IMR-90 (cell line): ENCODE data around the gene METAP2. TPM values are rescaled to one million over a fixed set of nuclear protein-coding genes. Genes with fewer than 3 reads are reported as not detected.

ENCODE experiments used
- ATAC-seq: fragments of 200-7000 bp; cut with Tn5 transposase; 2 replicates; pipeline ENCODE4 v1.9.1; 2020; ENCODE audit warnings: low read depth, mild to moderate bottlenecking, moderate library complexity
- BruUV-seq: library from RNA; stranded (reverse); fragments of 400-500 nt; replicated peaks from 2 replicates; lab custom pipeline; 2021; lab: Mats Ljungman, UMichigan
- CTCF ChIA-PET: fragments of 300-600 bp; formaldehyde crosslinking; extraction: SDS; loops from one replicate; lab custom pipeline; 2021; ENCODE audit warnings: antibody characterized with exemption; lab: Yijun Ruan, JAX
- POLR2A ChIA-PET: fragments of 300-600 bp; sonication (Branson Sonifier 250); formaldehyde crosslinking; loops from one replicate; lab custom pipeline; 2022; ENCODE audit warnings: antibody characterized with exemption; ENCODE audit not compliant: unreplicated experiment; lab: Charles Lee
- DNase-seq: peaks from one replicate; pipeline ENCODE4 v3.0.0; 2013
- H2AFZ ChIP-seq: replicated peaks from 2 replicates; pipeline ENCODE3; 2013; ENCODE audit warnings: low read length, mild to moderate bottlenecking; ENCODE audit not compliant: poor library complexity
- H2AK5ac ChIP-seq: 2 replicates; pipeline ENCODE4 v1.6.1; 2013; ENCODE audit warnings: low read depth, low read length, inconsistent platforms
- H2AK9ac ChIP-seq: replicated peaks from 2 replicates; pipeline ENCODE3; 2013; ENCODE audit warnings: mild to moderate bottlenecking, low read depth, low read length, moderate library complexity; ENCODE audit not compliant: poor library complexity
- H2BK120ac ChIP-seq: 2 replicates; pipeline ENCODE4 v1.6.1; 2013; ENCODE audit warnings: low read depth, low read length, inconsistent platforms
- H2BK15ac ChIP-seq: 3 replicates; pipeline ENCODE4 v1.6.1; 2013; ENCODE audit warnings: low read depth, low read length, inconsistent platforms
- H2BK20ac ChIP-seq: 2 replicates; pipeline ENCODE4 v1.6.1; 2013; ENCODE audit warnings: low read depth, mild to moderate bottlenecking, inconsistent platforms, low read length, moderate library complexity
- H2BK5ac ChIP-seq: 2 replicates; pipeline ENCODE4 v1.6.1; 2013; ENCODE audit warnings: mild to moderate bottlenecking, low read depth, low read length, inconsistent platforms; ENCODE audit not compliant: poor library complexity, severe bottlenecking
- H3K14ac ChIP-seq: replicated peaks from 2 replicates; pipeline ENCODE4 v1.6.1; 2013; ENCODE audit warnings: low read depth, low read length, inconsistent platforms
- H3K18ac ChIP-seq: 2 replicates; pipeline ENCODE4 v1.6.1; 2013; ENCODE audit warnings: low read depth, low read length, control low read depth
- H3K23ac ChIP-seq: 2 replicates; pipeline ENCODE4 v1.6.1; 2013; ENCODE audit warnings: low read depth, low read length, inconsistent platforms
- H3K27ac ChIP-seq: 2 replicates; pipeline ENCODE4 v1.5.1; 2013; ENCODE audit warnings: mild to moderate bottlenecking, control low read depth, low read length; ENCODE audit not compliant: insufficient read depth
- H3K27me3 ChIP-seq: 2 replicates; pipeline ENCODE4 v1.6.1; 2013; ENCODE audit warnings: low read length; ENCODE audit not compliant: control insufficient read depth, insufficient read depth
- H3K36me3 ChIP-seq: 2 replicates; pipeline ENCODE4 v1.6.1; 2013; ENCODE audit warnings: low read length, mixed read lengths; ENCODE audit not compliant: control insufficient read depth, insufficient read depth
- H3K4ac ChIP-seq: 2 replicates; pipeline ENCODE4 v1.6.1; 2013; ENCODE audit warnings: low read depth, low read length, inconsistent platforms
- H3K4me1 ChIP-seq: 2 replicates; pipeline ENCODE4 v1.6.1; 2013; ENCODE audit warnings: low read length, mixed read lengths; ENCODE audit not compliant: control insufficient read depth, insufficient read depth
- H3K4me2 ChIP-seq: 2 replicates; pipeline ENCODE4 v1.6.1; 2013; ENCODE audit warnings: low read depth, mild to moderate bottlenecking, control low read depth, low read length, moderate library complexity
- H3K4me3 ChIP-seq: 2 replicates; pipeline ENCODE4 v1.5.1; 2013; ENCODE audit warnings: low read depth, mild to moderate bottlenecking, control low read depth, low read length, moderate library complexity; ENCODE audit not compliant: insufficient read depth
- H3K56ac ChIP-seq: 2 replicates; pipeline ENCODE4 v1.6.1; 2013; ENCODE audit warnings: low read length, inconsistent platforms; ENCODE audit not compliant: insufficient read depth; ENCODE audit errors: extremely low read depth
- H3K79me1 ChIP-seq, 2 experiments: 2 replicates each; pipeline ENCODE4 v1.6.1; 2013; ENCODE audit warnings: low read length in 2 of 2, inconsistent platforms in 1 of 2, low read depth in 1 of 2
- H3K9ac ChIP-seq: 2 replicates; pipeline ENCODE4 v1.6.1; 2013; ENCODE audit warnings: low read depth, low read length, control low read depth
- H3K9me1 ChIP-seq: 2 replicates; pipeline ENCODE4 v1.6.1; 2013; ENCODE audit warnings: low read length, inconsistent platforms; ENCODE audit not compliant: insufficient read depth
- H3K9me3 ChIP-seq: 2 replicates; pipeline ENCODE4 v1.6.1; 2013; ENCODE audit warnings: low read length; ENCODE audit not compliant: control insufficient read depth, insufficient read depth
- H4K20me1 ChIP-seq: 2 replicates; pipeline ENCODE4 v1.6.1; 2013; ENCODE audit warnings: low read length, inconsistent platforms; ENCODE audit not compliant: insufficient read depth
- H4K5ac ChIP-seq: 2 replicates; pipeline ENCODE4 v1.6.1; 2013; ENCODE audit warnings: mild to moderate bottlenecking, low read depth, low read length, control low read depth
- H4K8ac ChIP-seq, 2 experiments: 2 replicates each; pipeline ENCODE4 v1.6.1; 2013; ENCODE audit warnings: low read depth in 2 of 2, low read length in 2 of 2, control low read depth in 1 of 2, inconsistent platforms in 1 of 2
- H4K91ac ChIP-seq: 2 replicates; pipeline ENCODE4 v1.6.1; 2013; ENCODE audit warnings: low read depth, low read length, inconsistent platforms; ENCODE audit not compliant: insufficient read depth
- BHLHE40 ChIP-seq: fragments of 150-350 bp; IDR thresholded peaks from 2 replicates; pipeline ENCODE4 v1.6.1; 2016; ENCODE audit warnings: mild to moderate bottlenecking, low read depth, low read length
- CEBPB ChIP-seq: IDR thresholded peaks from 2 replicates; pipeline ENCODE4 v1.6.1; 2012; ENCODE audit warnings: low read depth, low read length, improper control_type of control experiment
- CHD1 ChIP-seq: IDR thresholded peaks from 2 replicates; pipeline ENCODE4 v1.6.1; 2012; ENCODE audit warnings: low read depth, low read length, improper control_type of control experiment
- CTCF ChIP-seq: conservative IDR thresholded peaks from 2 replicates; pipeline ENCODE4 v1.5.1; 2012; ENCODE audit warnings: mild to moderate bottlenecking, low read depth, low read length, improper control_type of control experiment
- ELK1 ChIP-seq: fragments of 150-350 bp; IDR thresholded peaks from 2 replicates; pipeline ENCODE4 v1.6.1; 2016; ENCODE audit warnings: low read depth, mild to moderate bottlenecking, low read length, moderate library complexity, borderline replicate concordance
- FOS ChIP-seq: fragments of 150-350 bp; IDR thresholded peaks from 2 replicates; pipeline ENCODE4 v1.6.1; 2016; ENCODE audit warnings: low read depth, low read length
- MAFK ChIP-seq: IDR thresholded peaks from 2 replicates; pipeline ENCODE4 v1.6.1; 2012; ENCODE audit warnings: low read depth, low read length, improper control_type of control experiment
- MAZ ChIP-seq: IDR thresholded peaks from 2 replicates; pipeline ENCODE4 v1.6.1; 2012; ENCODE audit warnings: low read depth, mild to moderate bottlenecking, low read length, improper control_type of control experiment, moderate library complexity, borderline replicate concordance
- MXI1 ChIP-seq: IDR thresholded peaks from 2 replicates; pipeline ENCODE4 v1.6.1; 2012; ENCODE audit warnings: low read depth, mild to moderate bottlenecking, low read length, moderate library complexity, borderline replicate concordance
- NFE2L2 ChIP-seq: fragments of 150-350 bp; IDR thresholded peaks from 2 replicates; pipeline ENCODE4 v1.6.1; 2016; ENCODE audit warnings: low read depth, mild to moderate bottlenecking, low read length
- POLR2A ChIP-seq: IDR thresholded peaks from 2 replicates; pipeline ENCODE4 v1.6.1; 2012; ENCODE audit warnings: mild to moderate bottlenecking, low read depth, low read length
- RAD21 ChIP-seq: IDR thresholded peaks from 2 replicates; pipeline ENCODE4 v1.6.1; 2012; ENCODE audit warnings: low read length, improper control_type of control experiment
- RCOR1 ChIP-seq: IDR thresholded peaks from 2 replicates; pipeline ENCODE4 v1.6.1; 2012; ENCODE audit warnings: mild to moderate bottlenecking, low read length, improper control_type of control experiment; ENCODE audit not compliant: insufficient replicate concordance
- RFX5 ChIP-seq: IDR thresholded peaks from 2 replicates; pipeline ENCODE4 v1.8.0; 2012; ENCODE audit warnings: low read depth, mild to moderate bottlenecking, low read length, moderate library complexity
- SMC3 ChIP-seq: fragments of 150-350 bp; IDR thresholded peaks from 2 replicates; pipeline ENCODE4 v1.6.1; 2016; ENCODE audit warnings: low read depth, mild to moderate bottlenecking, antibody characterized with exemption, low read length, moderate library complexity
- USF2 ChIP-seq: fragments of 150-350 bp; IDR thresholded peaks from 2 replicates; pipeline ENCODE4 v1.6.1; 2017; ENCODE audit warnings: mild to moderate bottlenecking, antibody characterized with exemption, low read length, low read depth
- WGBS, 2 experiments: methylation state at CpG; one replicate each; pipeline versions ENCODE4 v1.1.5 to v1.1.7; 2013; ENCODE audit warnings: missing lambda C conversion rate in 2 of 2; ENCODE audit not compliant: insufficient read length in 1 of 2; ENCODE audit errors: extremely low coverage in 2 of 2; 5-methylcytosine and 5-hydroxymethylcytosine counted together
- dilution Hi-C: fragments of 300-500 bp; cut with HindIII; formaldehyde crosslinking; loops from one replicate; pipeline ENCODE4 v1.14.3; 2018; ENCODE audit warnings: low sequenced_read_pairs; ENCODE audit not compliant: unreplicated experiment
- in situ Hi-C: fragments of 300-500 bp; cut with MboI; formaldehyde crosslinking; loops from 3 replicates; pipeline ENCODE4 v1.14.3; 2019; ENCODE audit warnings: low sequenced_read_pairs, inconsistent platforms, mixed read lengths
- intact Hi-C: fragments of 100-400 bp; cut with micrococcal nuclease; formaldehyde crosslinking; loops from 2 replicates; pipeline ENCODE4 v1.10.0; 2022
- polyA plus RNA-seq, 3 experiments: library from polyadenylated mRNA; depleted of rRNA; stranded (reverse); fragments of >200 nt; gene quantifications; 2 replicates each; pipeline ENCODE4 v1.2.3, GENCODE V29; 2012; ENCODE audit warnings: low replicate concordance in 1 of 3
- total RNA-seq: library from RNA; depleted of rRNA; stranded (reverse); fragments of >200 nt; gene quantifications from 2 replicates; pipeline ENCODE4 v1.2.3, GENCODE V29; 2012

Gene METAP2
- total and polyA plus RNA-seq, 2 of the 4 experiments (the other 2 are of a cell fraction): 62.5 to 72.9 TPM

- POLR2A ChIA-PET: no interaction called here
- Histone ChIP-seq H3K9me3 (peaks cover 3% of the 10 kb centered on the region; the same call in 1 of the 2 replicates), H3K18ac (no peak overlapping the region), H3K23ac (no peak overlapping the region), H2AK5ac (no peak overlapping the region), H4K91ac (no peak overlapping the region), H3K14ac (no peak overlapping the region), H3K9ac (no peak overlapping the region), H4K8ac (no peak overlapping the region), H3K27ac (no peak overlapping the region), H3K4me2 (no peak overlapping the region), H4K5ac (no peak overlapping the region), H4K20me1 (no peaks in the 10 kb centered on the region), H3K4ac (no peak overlapping the region), H2BK15ac (no peak overlapping the region), H3K4me1 (no peaks in the 10 kb centered on the region; the same call in 1 of the 2 replicates), H2BK120ac (no peak overlapping the region), H2AFZ (no peak overlapping the region), H3K56ac (no peak overlapping the region), H3K79me1 (no peaks in the 10 kb centered on the region), H3K4me3 (no peak overlapping the region), H3K9me1 (no peaks in the 10 kb centered on the region; the same call in 1 of the 2 replicates), H3K36me3 (no peaks in the 10 kb centered on the region), H2AK9ac (no peak overlapping the region), H2BK20ac (no peak overlapping the region), H2BK5ac (no peak overlapping the region), H3K27me3 (peaks cover 3% of the 10 kb centered on the region)
- BruUV-seq: no TSS peak
- intact Hi-C loops: no loop called here
- no CpG with 5 or more reads among the region's 2 CpGs for WGBS, 2 experiments
- no peak for TF ChIP-seq CTCF
- TF ChIP-seq RCOR1: no peak
- TF ChIP-seq ELK1: no peak
- TF ChIP-seq SMC3: no peak
- TF ChIP-seq FOS: no peak
- TF ChIP-seq MXI1: no peak
- no peak for TF ChIP-seq MAZ
- no peak for TF ChIP-seq CHD1
- TF ChIP-seq BHLHE40: no peak
- TF ChIP-seq USF2: no peak
- no peak for TF ChIP-seq MAFK
- TF ChIP-seq NFE2L2: no peak
- no peak for TF ChIP-seq CEBPB
- no peak for TF ChIP-seq POLR2A
- no peak for TF ChIP-seq RFX5
- TF ChIP-seq RAD21: no peak
- CTCF ChIA-PET: interaction anchor here (0.5 to 0.6 kb wide), 2 partner anchors 31 to 69 kb away, joined by 3 to 4 read pairs; no protein-coding TSS in a partner anchor
- dilution Hi-C loops: no loop called here
- ATAC-seq: no peak
- DNase-seq: no peak
- in situ Hi-C loops: no loop called here
Measured at GRCh38 chr12:95443459-95443858, 30.5 kb upstream of the METAP2 start.
